ENCODE measurements around the gene FRMD3. TPM values are rescaled to one million over a fixed set of nuclear protein-coding genes. Genes with fewer than 3 reads are reported as not detected.
A peak's percentile ranks its signal among the peaks of the same experiment; 100 is the strongest.

FRMD3 gene
- total RNA-seq, 1 experiment from 2014 or later: 0.10 TPM

DNA sequence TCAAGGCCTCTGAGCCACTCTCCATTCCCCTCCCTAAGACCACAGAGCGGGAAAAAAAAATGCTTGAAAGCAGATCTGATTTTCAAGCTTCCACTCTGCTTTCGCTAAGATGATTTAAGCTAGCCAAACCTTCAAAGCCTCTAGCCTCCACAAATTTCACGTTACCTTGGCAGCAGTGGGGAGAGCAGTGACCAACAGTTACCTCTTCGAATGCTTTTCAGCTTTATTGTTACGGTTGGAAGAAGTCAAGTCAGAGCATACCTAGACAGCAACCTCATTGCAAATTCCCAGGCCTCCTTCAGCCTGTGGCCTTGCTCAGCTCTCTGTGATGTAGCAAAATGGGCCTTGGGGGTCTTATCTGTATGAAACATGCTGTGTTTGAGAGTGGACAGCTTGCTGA lies 89.6 kb downstream of the FRMD3 start:
- no peak overlapping the region for H3K4me3 ChIP-seq (ENCODE audit: insufficient read depth, low read depth, low read length)
- H3K36me3 ChIP-seq (replicated peaks; ENCODE audit: control insufficient read depth, insufficient read depth, low read length): no peaks in the 10 kb centered on the region
- no peaks in the 10 kb centered on the region for H3K27me3 ChIP-seq (ENCODE audit: control insufficient read depth, insufficient read depth, low read length)
- no peak for DNase-seq

DNA sequence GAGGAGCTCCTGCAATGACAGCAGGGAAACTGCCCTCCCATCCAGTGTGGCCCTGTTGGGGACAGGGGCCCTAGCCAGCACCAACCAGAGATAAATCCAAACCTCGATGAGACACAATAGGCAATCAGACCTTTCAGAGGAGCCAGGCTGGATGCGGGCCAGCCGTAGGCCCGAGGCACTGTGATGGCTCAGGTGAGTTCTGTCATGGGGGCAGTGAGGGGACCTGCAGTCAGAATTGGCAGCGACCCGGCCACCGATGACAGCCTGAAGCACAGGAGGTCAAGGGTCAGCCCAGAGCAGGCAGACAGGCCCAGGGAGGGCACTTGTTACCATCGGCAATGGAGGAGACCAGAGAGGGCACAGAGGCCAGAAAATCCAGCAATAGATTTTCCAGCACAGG lies 90.8 kb downstream of the FRMD3 start:
- H3K36me3 ChIP-seq (replicated peaks; ENCODE audit: control insufficient read depth, insufficient read depth, low read length): no peaks in the 10 kb centered on the region
- DNase-seq: no peak
- H3K27me3 ChIP-seq (ENCODE audit: control insufficient read depth, insufficient read depth, low read length): no peaks in the 10 kb centered on the region
- H3K4me3 ChIP-seq (ENCODE audit: insufficient read depth, low read depth, low read length): no peak overlapping the region

DNA sequence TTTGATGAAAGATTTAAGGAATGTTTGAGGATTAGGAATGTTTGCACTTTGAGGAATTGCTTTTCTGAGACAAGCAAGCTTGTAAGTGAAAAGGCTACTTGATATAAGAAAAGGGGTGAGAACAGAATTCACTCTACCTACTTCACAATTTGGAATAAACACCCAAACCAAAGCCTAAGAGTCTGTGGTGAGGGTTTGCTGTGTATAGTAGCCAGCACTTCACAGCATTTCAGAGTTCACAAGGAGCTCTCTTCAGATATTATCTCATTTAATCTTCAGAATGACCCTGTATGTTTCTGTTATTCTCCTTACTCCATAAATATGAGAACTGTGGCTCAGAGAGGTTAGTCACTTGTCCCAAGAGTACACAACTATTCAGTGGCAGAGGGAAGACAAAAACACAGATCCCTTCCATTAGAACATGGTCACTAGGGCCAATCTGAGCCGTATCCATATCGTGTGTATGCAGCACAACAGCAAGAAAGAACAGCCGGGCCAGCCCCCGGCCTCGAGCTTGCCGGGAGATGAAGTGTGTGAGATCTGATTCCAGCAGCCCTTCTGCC lies 92.4 kb downstream of the FRMD3 start:
- Histone ChIP-seq H3K27me3 (ENCODE audit: control insufficient read depth, insufficient read depth, low read length) (no peaks in the 10 kb centered on the region), H3K4me3 (ENCODE audit: insufficient read depth, low read depth, low read length) (no peak overlapping the region), H3K36me3 (replicated peaks; ENCODE audit: control insufficient read depth, insufficient read depth, low read length) (no peaks in the 10 kb centered on the region)
- DNase-seq: no peak

DNA sequence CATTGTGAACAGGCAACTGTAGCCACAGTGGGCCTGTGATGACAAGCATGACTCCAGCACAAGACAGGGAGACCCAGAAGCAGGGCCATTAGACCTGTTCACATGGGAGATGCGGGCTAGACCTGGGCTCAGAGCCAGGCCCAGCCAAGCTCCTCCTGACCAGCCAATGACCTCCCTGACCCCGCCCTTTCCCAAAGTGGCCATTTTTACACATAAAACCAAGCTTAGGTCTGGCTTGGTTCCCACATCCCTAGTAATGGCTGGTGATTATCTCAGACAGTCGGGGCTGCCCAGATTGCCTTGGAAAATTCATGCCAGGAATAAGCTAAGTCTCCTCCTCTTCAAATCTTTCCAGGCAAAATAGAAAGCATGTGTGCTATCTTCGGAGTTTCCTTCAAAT lies 94.1 kb downstream of the FRMD3 start:
- DNase-seq: no peak
- Histone ChIP-seq H3K4me3 (ENCODE audit: insufficient read depth, low read depth, low read length) (no peak overlapping the region), H3K27me3 (ENCODE audit: control insufficient read depth, insufficient read depth, low read length) (no peaks in the 10 kb centered on the region), H3K36me3 (replicated peaks; ENCODE audit: control insufficient read depth, insufficient read depth, low read length) (no peaks in the 10 kb centered on the region)

DNA sequence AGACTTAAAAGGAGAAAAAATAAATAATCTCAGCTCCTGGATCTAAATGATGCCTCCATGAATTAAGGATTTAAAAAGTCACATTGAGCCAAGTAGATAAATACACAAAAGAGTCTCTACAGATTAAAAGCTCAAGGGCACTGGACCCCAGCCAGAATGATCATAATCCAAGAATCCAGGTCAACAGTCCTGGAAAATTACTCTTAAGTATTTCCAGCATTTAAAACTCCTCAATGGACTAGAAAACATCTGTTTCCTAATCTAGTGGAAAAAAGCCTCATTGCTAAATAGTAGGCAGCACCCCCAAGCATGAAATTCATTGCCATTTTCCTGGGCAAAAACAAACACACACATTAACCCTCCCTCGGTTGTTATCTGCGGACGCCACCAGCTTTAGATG lies 96.8 kb downstream of the FRMD3 start:
- Histone ChIP-seq H3K27me3 (ENCODE audit: control insufficient read depth, insufficient read depth, low read length) (no peaks in the 10 kb centered on the region), H3K4me3 (ENCODE audit: insufficient read depth, low read depth, low read length) (no peak overlapping the region), H3K36me3 (replicated peaks; ENCODE audit: control insufficient read depth, insufficient read depth, low read length) (no peaks in the 10 kb centered on the region)
- DNase-seq: no peak

DNA sequence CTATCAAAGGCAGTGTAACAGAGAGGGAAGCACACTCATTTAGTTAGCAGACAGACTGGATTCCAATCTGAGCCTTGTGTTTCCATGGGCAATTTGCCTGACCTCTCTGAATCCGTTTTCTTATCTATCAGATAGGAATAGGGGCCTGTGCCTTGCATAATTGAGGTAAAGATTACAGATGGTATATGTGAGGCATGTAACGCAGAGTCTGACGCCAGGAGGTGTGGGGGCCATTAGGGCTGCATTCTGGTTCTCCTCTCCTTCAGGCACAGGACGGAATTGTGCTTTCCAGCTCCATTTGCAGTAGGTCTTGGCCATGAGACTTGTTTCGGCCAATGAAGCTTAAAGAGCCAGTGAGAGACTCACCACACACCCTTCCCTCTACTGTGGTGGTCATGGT lies 97.6 kb downstream of the FRMD3 start:
- Histone ChIP-seq H3K27me3 (ENCODE audit: control insufficient read depth, insufficient read depth, low read length) (no peaks in the 10 kb centered on the region), H3K4me3 (ENCODE audit: insufficient read depth, low read depth, low read length) (no peak overlapping the region), H3K36me3 (replicated peaks; ENCODE audit: control insufficient read depth, insufficient read depth, low read length) (no peaks in the 10 kb centered on the region)
- DNase-seq: no peak

DNA sequence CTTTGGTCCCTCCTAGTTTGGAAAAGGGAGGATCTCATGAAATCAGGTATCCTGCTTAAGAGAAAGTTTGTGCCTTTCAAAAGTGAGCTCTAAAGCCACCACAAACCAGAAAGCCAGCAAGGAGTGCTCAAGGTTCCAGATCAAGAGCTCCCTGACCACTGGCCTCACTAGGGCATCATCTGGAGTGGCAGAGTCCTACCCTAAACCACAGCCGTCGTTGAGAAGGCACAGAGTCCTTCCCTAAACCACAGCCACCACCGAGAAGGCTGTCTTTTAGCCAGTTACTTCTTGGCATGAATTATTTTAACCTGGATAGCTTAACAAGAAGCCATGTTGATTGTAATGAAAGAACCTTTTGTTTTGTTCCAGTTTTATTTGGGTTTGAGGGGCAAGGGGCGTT lies 102.9 kb downstream of the FRMD3 start:
- no peak overlapping the region for H3K4me3 ChIP-seq (ENCODE audit: insufficient read depth, low read depth, low read length)
- H3K27me3 ChIP-seq (ENCODE audit: control insufficient read depth, insufficient read depth, low read length): no peaks in the 10 kb centered on the region
- no peak for DNase-seq
- no peaks in the 10 kb centered on the region for H3K36me3 ChIP-seq (replicated peaks; ENCODE audit: control insufficient read depth, insufficient read depth, low read length)

DNA sequence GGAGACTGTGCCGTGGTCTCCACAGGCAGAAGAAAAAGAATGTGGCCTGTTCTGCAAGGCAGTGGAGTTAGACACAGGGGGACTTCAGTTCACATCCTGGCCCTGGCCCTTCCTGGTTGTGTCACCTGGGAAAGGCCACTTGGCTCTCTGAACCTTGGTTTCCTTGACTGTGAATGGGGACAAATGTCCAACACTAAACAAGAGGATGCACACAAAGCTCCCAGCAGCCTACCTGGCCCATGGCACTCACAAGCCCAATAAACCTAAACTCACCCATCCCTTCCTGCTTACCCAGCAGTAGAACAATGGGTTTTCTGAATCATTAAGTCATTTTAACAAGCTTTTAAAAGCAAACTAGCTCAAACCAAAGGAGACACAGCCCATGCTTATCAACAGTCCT lies 103.9 kb downstream of the FRMD3 start:
- Histone ChIP-seq H3K27me3 (ENCODE audit: control insufficient read depth, insufficient read depth, low read length) (no peaks in the 10 kb centered on the region), H3K4me3 (ENCODE audit: insufficient read depth, low read depth, low read length) (no peak overlapping the region), H3K36me3 (replicated peaks; ENCODE audit: control insufficient read depth, insufficient read depth, low read length) (no peaks in the 10 kb centered on the region)
- DNase-seq: no peak

DNA sequence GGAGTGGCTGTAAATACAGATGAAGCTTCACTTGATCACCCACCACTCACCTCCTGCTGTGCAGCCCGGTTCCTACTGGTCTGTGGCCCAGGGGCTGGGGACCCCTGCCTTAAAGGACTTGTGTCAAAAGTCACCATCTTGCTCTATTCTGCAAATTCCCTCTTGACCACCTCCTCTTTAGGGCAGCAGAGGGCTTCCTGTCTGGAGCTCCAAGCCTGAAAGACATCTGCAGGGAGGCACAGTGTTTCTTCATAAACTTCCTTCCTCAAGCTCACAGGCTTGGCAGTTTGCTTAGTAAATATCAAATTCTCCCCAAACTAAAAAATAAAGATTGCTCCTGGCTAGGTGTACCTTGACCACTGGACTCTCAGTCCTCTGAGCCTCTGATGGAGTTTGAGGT lies 104.4 kb downstream of the FRMD3 start:
- DNase-seq: no peak
- H3K4me3 ChIP-seq (ENCODE audit: insufficient read depth, low read depth, low read length): no peak overlapping the region
- no peaks in the 10 kb centered on the region for H3K36me3 ChIP-seq (replicated peaks; ENCODE audit: control insufficient read depth, insufficient read depth, low read length)
- no peaks in the 10 kb centered on the region for H3K27me3 ChIP-seq (ENCODE audit: control insufficient read depth, insufficient read depth, low read length)

DNA sequence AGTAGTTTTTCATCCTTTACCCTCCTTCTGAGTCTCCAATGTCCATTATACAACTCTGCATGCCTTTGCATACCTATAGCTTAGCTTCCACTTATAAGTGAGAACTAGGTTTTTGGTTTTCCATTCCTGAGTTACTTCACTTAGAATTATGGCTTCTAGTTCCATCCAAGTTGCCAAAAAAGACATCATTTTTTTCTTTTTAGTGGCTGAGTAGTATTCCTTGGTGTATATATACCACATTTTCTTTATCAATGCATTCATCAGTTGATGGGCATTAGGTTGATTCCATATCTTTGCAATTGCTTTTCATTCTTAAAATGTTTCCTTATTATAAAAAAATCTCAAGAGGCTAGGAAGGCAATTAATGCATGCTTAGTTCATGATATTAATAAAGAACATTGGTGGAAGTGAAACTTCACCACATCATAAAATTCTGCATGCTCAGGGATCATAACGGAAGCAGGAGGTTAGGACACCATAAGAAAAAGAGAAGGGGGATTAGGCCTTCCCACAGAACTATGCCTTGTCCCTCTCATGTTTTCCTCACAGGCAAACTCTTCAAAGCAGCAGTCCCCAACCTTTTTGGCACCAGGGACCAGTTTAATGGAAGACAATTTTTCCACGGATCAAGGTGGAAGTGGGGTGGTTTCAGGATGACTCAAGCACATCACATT lies 105.2 kb downstream of the FRMD3 start:
- Histone ChIP-seq H3K4me3 (ENCODE audit: insufficient read depth, low read depth, low read length) (no peak overlapping the region), H3K27me3 (ENCODE audit: control insufficient read depth, insufficient read depth, low read length) (no peaks in the 10 kb centered on the region), H3K36me3 (replicated peaks; ENCODE audit: control insufficient read depth, insufficient read depth, low read length) (no peaks in the 10 kb centered on the region)
- no peak for DNase-seq

DNA sequence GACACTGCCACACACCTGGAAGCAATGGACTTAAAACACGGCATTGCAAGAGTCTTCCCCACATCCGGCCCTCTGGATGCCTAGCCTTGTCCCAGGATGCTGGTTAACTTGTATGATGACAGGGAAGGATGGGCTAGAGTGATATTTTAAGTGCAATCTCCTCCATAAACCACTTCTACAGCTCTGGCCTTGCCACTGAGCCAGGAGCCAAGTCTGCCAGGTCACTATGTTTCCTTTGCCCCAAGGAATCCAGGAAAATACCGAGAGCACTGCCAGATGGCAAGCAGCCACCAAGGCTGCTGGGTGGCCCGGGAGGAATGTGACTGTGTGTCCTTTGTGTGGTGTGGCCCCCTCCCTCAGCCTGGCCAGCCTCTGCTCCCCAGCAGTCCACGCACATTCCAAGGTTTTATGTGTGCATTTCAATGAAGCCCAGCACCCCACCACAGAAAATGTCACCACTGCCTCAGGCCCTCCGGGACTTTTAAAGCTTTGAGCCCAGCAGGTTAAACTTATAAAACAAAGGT lies 106.0 kb downstream of the FRMD3 start:
- Histone ChIP-seq H3K36me3 (replicated peaks; ENCODE audit: control insufficient read depth, insufficient read depth, low read length) (no peaks in the 10 kb centered on the region), H3K27me3 (ENCODE audit: control insufficient read depth, insufficient read depth, low read length) (no peaks in the 10 kb centered on the region), H3K4me3 (ENCODE audit: insufficient read depth, low read depth, low read length) (no peak overlapping the region)
- peak; percentile 40 for DNase-seq

DNA sequence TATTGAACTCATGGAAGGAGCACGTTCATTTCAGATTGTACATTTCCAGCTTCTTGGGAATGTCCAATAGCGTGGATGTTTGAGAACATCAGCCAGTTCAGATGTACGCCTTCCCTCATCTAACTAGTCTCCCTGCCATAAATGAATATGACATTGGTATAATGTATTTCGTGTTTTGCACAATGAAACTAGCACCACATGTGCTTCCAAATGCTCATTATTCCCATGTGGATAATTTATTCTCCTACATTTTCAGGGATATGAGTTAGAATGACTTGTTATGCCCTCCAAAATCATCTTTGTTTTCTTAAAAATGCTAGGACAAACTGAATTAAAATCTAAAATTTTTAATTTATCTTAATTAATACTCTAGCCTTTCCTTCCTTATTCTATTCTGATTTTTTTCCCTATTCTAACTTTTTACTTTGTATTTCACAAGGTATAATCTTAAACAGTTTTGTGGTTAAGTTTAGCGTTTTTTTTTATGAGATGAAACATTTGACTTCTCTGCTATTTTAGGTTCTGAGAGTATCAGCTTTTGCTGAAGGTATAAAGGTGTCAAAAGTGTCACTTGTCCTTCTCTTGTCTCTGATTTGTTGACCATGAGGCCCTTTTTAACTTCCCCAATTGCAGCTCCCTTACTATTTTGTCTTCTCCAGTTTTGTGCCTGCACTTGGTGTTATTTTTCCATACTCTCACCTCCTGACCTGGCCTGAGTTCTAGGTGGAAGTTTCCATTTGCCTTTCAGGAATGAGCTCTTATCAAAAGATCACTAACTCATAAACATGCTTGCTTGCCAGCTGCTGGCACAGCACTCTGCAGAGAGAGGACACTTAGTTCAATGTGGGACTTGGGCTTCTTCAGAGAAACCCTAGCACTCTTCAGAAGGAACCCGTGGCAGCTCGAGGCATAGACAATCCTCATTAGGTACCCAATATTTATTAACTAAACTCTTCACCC lies 106.8 kb downstream of the FRMD3 start:
- H3K4me3 ChIP-seq (ENCODE audit: insufficient read depth, low read depth, low read length): no peak overlapping the region
- no peaks in the 10 kb centered on the region for H3K36me3 ChIP-seq (replicated peaks; ENCODE audit: control insufficient read depth, insufficient read depth, low read length)
- no peaks in the 10 kb centered on the region for H3K27me3 ChIP-seq (ENCODE audit: control insufficient read depth, insufficient read depth, low read length)
- DNase-seq: no peak

DNA sequence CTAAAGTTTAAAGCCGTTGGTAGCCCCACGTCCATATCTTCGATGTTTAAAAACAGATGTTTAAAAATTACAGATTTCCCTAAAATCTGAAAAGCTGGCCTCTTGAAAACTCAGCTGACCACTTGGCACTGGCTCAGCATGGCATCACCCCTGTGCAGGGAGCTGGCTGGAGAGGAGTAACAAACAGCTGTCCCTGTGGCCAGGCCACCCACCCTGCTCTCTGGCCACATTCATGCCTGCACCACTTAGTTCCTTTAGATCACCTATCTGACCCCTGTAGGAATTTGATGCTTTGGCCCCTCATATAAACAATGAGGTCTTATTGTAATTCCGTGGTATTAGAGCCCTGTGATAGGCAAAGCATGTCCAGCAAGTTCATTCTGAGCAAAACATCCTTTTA lies 107.5 kb downstream of the FRMD3 start:
- no peaks in the 10 kb centered on the region for H3K36me3 ChIP-seq (replicated peaks; ENCODE audit: control insufficient read depth, insufficient read depth, low read length)
- no peak for DNase-seq
- H3K4me3 ChIP-seq (ENCODE audit: insufficient read depth, low read depth, low read length): no peak overlapping the region
- no peaks in the 10 kb centered on the region for H3K27me3 ChIP-seq (ENCODE audit: control insufficient read depth, insufficient read depth, low read length)

DNA sequence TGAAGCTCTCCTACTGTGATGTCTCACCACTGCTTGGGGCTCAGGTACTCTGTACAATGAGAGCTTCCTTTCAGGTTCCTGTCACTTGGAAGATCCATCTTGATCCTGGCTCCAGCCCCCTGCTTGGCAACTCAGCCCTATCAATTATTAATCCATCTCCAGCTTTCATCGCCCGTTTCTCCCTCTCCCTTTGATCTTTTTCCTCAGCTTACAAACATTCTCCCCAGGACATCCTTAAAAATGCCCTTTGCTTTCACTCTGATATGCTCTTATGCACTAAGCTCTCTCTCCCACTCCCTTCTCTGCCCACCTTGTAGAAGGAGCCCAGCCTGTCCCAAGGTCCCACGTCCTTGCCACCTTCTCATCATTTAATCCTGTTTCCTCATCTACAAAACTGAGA lies 109.0 kb downstream of the FRMD3 start:
- Histone ChIP-seq H3K36me3 (replicated peaks; ENCODE audit: control insufficient read depth, insufficient read depth, low read length) (no peaks in the 10 kb centered on the region), H3K4me3 (ENCODE audit: insufficient read depth, low read depth, low read length) (no peak overlapping the region)
- DNase-seq: no peak

DNA sequence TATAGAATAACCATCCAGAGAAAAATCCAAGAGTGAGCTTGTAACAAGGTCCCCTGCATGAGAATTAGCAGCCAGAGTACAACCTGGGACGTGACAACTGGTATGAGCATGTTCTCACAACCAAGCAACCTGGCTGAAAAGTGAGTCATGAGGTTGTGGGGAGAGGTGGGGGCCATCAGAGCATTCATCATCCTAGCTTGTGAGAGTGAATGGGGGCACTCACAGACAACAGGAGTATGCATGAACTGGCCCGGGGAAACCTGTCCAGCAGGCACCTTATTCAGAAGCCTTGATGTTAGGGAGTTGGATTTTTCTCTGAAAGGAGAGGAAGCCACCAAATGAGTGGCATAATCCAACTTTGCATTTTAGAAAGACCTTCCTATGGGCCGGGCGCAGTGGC lies 113.0 kb downstream of the FRMD3 start:
- H3K36me3 ChIP-seq (replicated peaks; ENCODE audit: control insufficient read depth, insufficient read depth, low read length): no peaks in the 10 kb centered on the region
- H3K4me3 ChIP-seq (ENCODE audit: insufficient read depth, low read depth, low read length): no peak overlapping the region
- H3K27me3 ChIP-seq (ENCODE audit: control insufficient read depth, insufficient read depth, low read length): no peaks in the 10 kb centered on the region
- no peak for DNase-seq

More for the DNA sequence above, 109.0 kb downstream of the FRMD3 start:
- H3K27me3 ChIP-seq (ENCODE audit: control insufficient read depth, insufficient read depth, low read length): no peaks in the 10 kb centered on the region

All from H7 (cell line).